ENCODE measurements around the gene GSK3B. TPM values are rescaled to one million over a fixed set of nuclear protein-coding genes. Genes with fewer than 3 reads are reported as not detected.

GSK3B gene
- total and polyA plus RNA-seq, 2 experiments from 2014 or later = 18.1 to 48.8 TPM

GRCh38 chr3:120125992-120126391, 31.7 kb upstream of the GSK3B start:
- Histone ChIP-seq H2AFZ (no peak overlapping the region), H3K36me3 (replicated peaks; ENCODE audit: insufficient read depth, low read depth) (no peaks in the 10 kb centered on the region), H4K20me1 (ENCODE audit: insufficient read depth, poor library complexity, severe bottlenecking) (no peaks in the 10 kb centered on the region), H3K27ac (no peak overlapping the region), H3K4me2 (no peak overlapping the region), H3K27me3 (no peaks in the 10 kb centered on the region), H3K9me2 (replicated peaks; ENCODE audit: insufficient read depth) (no peaks in the 10 kb centered on the region), H3K4me1 (ENCODE audit: insufficient read depth) (no peaks in the 10 kb centered on the region), H3K4me3 (no peak overlapping the region), H3K79me2 (no peaks in the 10 kb centered on the region), H3K9me3 (ENCODE audit: low read depth) (no peaks in the 10 kb centered on the region)
- DNase-seq (ENCODE audit: low spot score) = no peak
- no peak for TF ChIP-seq EZH2phosphoT487 (IDR thresholded peaks at IDR 0.05; ENCODE audit: low read depth, severe bottlenecking, unreplicated experiment)
- no peak for TF ChIP-seq CTCF (IDR thresholded peaks at IDR 0.05; ENCODE audit: poor library complexity)
- TF ChIP-seq EZH2 (IDR thresholded peaks at IDR 0.05; ENCODE audit: borderline replicate concordance) = no peak

GRCh38 chr3:120119846-120120510, 25.7 kb upstream of the GSK3B start:
- H3K4me3 ChIP-seq = no peak overlapping the region
- no peaks in the 10 kb centered on the region for H3K4me1 ChIP-seq (ENCODE audit: insufficient read depth)
- no peak for DNase-seq (ENCODE audit: low spot score)
- H3K27me3 ChIP-seq = no peaks in the 10 kb centered on the region
- no peaks in the 10 kb centered on the region for H3K9me2 ChIP-seq (replicated peaks; ENCODE audit: insufficient read depth)
- H3K4me2 ChIP-seq = no peak overlapping the region
- no peaks in the 10 kb centered on the region for H3K36me3 ChIP-seq (replicated peaks; ENCODE audit: insufficient read depth, low read depth)
- no peaks in the 10 kb centered on the region for H3K9me3 ChIP-seq (ENCODE audit: low read depth)
- 91% methylated on average over 7 of the region's 7 CpGs for WGBS (ENCODE audit: low lambda C conversion rate, missing lambda C conversion rate)
- no peak overlapping the region for H3K27ac ChIP-seq
- no peaks in the 10 kb centered on the region for H3K79me2 ChIP-seq
- no peak overlapping the region for H2AFZ ChIP-seq
- no peaks in the 10 kb centered on the region for H4K20me1 ChIP-seq (ENCODE audit: insufficient read depth, poor library complexity, severe bottlenecking)
- TF ChIP-seq CTCF (IDR thresholded peaks at IDR 0.05; ENCODE audit: poor library complexity) (no peak), EZH2phosphoT487 (IDR thresholded peaks at IDR 0.05; ENCODE audit: low read depth, severe bottlenecking, unreplicated experiment) (no peak)

GRCh38 chr3:120114981-120115380, 20.7 kb upstream of the GSK3B start:
- Histone ChIP-seq H3K27ac (no peak overlapping the region), H3K36me3 (replicated peaks; ENCODE audit: insufficient read depth, low read depth) (no peaks in the 10 kb centered on the region), H2AFZ (no peak overlapping the region), H3K4me1 (ENCODE audit: insufficient read depth) (no peaks in the 10 kb centered on the region), H3K4me3 (no peak overlapping the region), H3K4me2 (no peak overlapping the region), H3K79me2 (no peaks in the 10 kb centered on the region), H3K9me3 (ENCODE audit: low read depth) (no peaks in the 10 kb centered on the region), H3K9me2 (replicated peaks; ENCODE audit: insufficient read depth) (no peaks in the 10 kb centered on the region), H4K20me1 (ENCODE audit: insufficient read depth, poor library complexity, severe bottlenecking) (no peaks in the 10 kb centered on the region), H3K27me3 (no peaks in the 10 kb centered on the region)
- TF ChIP-seq CTCF (IDR thresholded peaks at IDR 0.05; ENCODE audit: poor library complexity) = no peak
- no peak for TF ChIP-seq EZH2 (IDR thresholded peaks at IDR 0.05; ENCODE audit: borderline replicate concordance)
- no peak for TF ChIP-seq EZH2phosphoT487 (IDR thresholded peaks at IDR 0.05; ENCODE audit: low read depth, severe bottlenecking, unreplicated experiment)
- no peak for DNase-seq (ENCODE audit: low spot score)
- WGBS (ENCODE audit: low lambda C conversion rate, missing lambda C conversion rate) = 55% methylated on average over 2 of the region's 2 CpGs

DNA sequence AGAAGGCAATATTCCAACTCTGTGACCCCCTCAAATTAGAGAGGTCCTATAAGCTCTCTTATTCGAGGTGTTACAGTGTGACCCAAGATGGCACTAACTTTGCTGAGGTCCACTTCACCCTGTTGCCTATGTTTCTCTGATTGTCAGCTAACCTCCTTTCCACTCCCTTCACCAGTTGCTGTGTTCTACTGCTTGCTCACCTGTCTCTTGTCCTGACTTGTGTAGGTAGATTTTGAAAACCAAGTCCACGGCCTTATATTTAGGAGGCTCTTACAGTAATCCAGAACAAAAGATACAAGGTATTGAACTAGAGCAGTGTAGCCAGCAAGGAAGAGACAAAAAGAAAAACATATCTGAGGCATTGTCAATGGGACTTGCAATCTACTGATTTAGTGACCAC, 20.1 kb upstream of the GSK3B start:
- Histone ChIP-seq H2AFZ (no peak overlapping the region), H3K4me2 (no peak overlapping the region)
- no peak for TF ChIP-seq EZH2phosphoT487 (IDR thresholded peaks at IDR 0.05; ENCODE audit: low read depth, severe bottlenecking, unreplicated experiment)
- no peak for TF ChIP-seq EZH2 (IDR thresholded peaks at IDR 0.05; ENCODE audit: borderline replicate concordance)
- no peak for TF ChIP-seq CTCF (IDR thresholded peaks at IDR 0.05; ENCODE audit: poor library complexity)

More for the DNA sequence above, 20.1 kb upstream of the GSK3B start:
- Histone ChIP-seq H3K9me3 (ENCODE audit: low read depth) (no peaks in the 10 kb centered on the region), H3K4me1 (ENCODE audit: insufficient read depth) (no peaks in the 10 kb centered on the region), H3K27ac (no peak overlapping the region), H3K9me2 (replicated peaks; ENCODE audit: insufficient read depth) (no peaks in the 10 kb centered on the region), H3K79me2 (no peaks in the 10 kb centered on the region), H3K4me3 (no peak overlapping the region), H4K20me1 (ENCODE audit: insufficient read depth, poor library complexity, severe bottlenecking) (no peaks in the 10 kb centered on the region), H3K36me3 (replicated peaks; ENCODE audit: insufficient read depth, low read depth) (no peaks in the 10 kb centered on the region), H3K27me3 (no peaks in the 10 kb centered on the region)
- DNase-seq (ENCODE audit: low spot score) = no peak
- WGBS (ENCODE audit: low lambda C conversion rate, missing lambda C conversion rate) = 91% methylated on average over 2 of the region's 2 CpGs

Data from hepatocyte (in vitro differentiated cells).